SH-SY5Y (cell line): ENCODE results near the gene CCT4.

Source experiments
- GATA2 ChIP-seq: IDR thresholded peaks from 2 replicates; pipeline ENCODE4 v1.6.1; 2011; ENCODE audit warnings: mild to moderate bottlenecking, low read depth, low read length
- GATA3 ChIP-seq: IDR thresholded peaks from 2 replicates; pipeline ENCODE4 v1.6.1; 2011; ENCODE audit warnings: low read depth, mild to moderate bottlenecking, low read length, moderate library complexity

- TF ChIP-seq GATA3 = no peak
- no peak for TF ChIP-seq GATA2
Observed at GRCh38 chr2:61898810-61899209, 10.4 kb upstream of the CCT4 start.
